Measurements from ENCODE around the gene METRN. TPM values are rescaled to one million over a fixed set of nuclear protein-coding genes. Genes with fewer than 3 reads are reported as not detected.

METRN gene
- total and polyA plus RNA-seq, 2 of the 4 experiments (the other 2 are of a cell fraction), result 6.1 to 48.2 TPM

GRCh38 chr16:721765-722540, 7.0 kb downstream of the METRN start:
- CTCF ChIA-PET, result no interaction called here
- in situ Hi-C loops (cut with MboI; ENCODE audit: low sequenced_read_pairs), result loop anchor here (25.0 kb wide), 1 partner anchor 340 kb away; the partner anchor contains the start of gene SSTR5
- no TSS peak for BruUV-seq (replicated peaks)

More at GRCh38 chr16:721765-722540, 7.0 kb downstream of the METRN start:
- ATAC-seq (ENCODE audit: low read depth), result no peak
- H4K91ac ChIP-seq (ENCODE audit: insufficient read depth, low read depth, low read length), result no peak overlapping the region
- no peak overlapping the region for H3K4ac ChIP-seq (ENCODE audit: low read depth, low read length)
- H4K5ac ChIP-seq (ENCODE audit: low read depth, low read length), result no peak overlapping the region
- DNase-seq, result no peak
- H4K20me1 ChIP-seq (ENCODE audit: insufficient read depth, low read length), result no peaks in the 10 kb centered on the region
- no peak overlapping the region for H2BK5ac ChIP-seq (ENCODE audit: low read depth, low read length, poor library complexity, severe bottlenecking)
- peak overlapping the region; percentile 96 for H2AFZ ChIP-seq (replicated peaks; ENCODE audit: low read length, poor library complexity)
- POLR2A ChIA-PET (ENCODE audit: unreplicated experiment), result no interaction called here
- H4K8ac ChIP-seq (ENCODE audit: low read depth in 2 of 2, low read length in 2 of 2), result peak overlapping the region in 1 of 2 experiments; percentile 92; a peak in 2 of 4 replicates
- H3K23ac ChIP-seq (ENCODE audit: low read depth, low read length), result no peak overlapping the region
- H3K27me3 ChIP-seq (ENCODE audit: control insufficient read depth, insufficient read depth, low read length), result no peaks in the 10 kb centered on the region
- peak overlapping the region; percentile 79 for H3K4me2 ChIP-seq (ENCODE audit: low read depth, low read length)
- H3K14ac ChIP-seq (replicated peaks; ENCODE audit: low read depth, low read length), result no peak overlapping the region
- peaks cover 1% of the 10 kb centered on the region; the same call in 1 of the 2 replicates for H3K36me3 ChIP-seq (ENCODE audit: control insufficient read depth, insufficient read depth, low read length)
- no peak overlapping the region for H3K9ac ChIP-seq (ENCODE audit: low read depth, low read length)
- peak overlapping the region; percentile 70; the same call in 1 of the 2 replicates for H2AK5ac ChIP-seq (ENCODE audit: low read depth, low read length)
- dilution Hi-C loops (cut with HindIII; ENCODE audit: low sequenced_read_pairs, unreplicated experiment), result no loop called here
- no peak overlapping the region for H3K56ac ChIP-seq (ENCODE audit: extremely low read depth, insufficient read depth, low read length)
- TF ChIP-seq RFX5 (IDR thresholded peaks at IDR 0.05; ENCODE audit: low read depth, low read length), result no peak
- H3K27ac ChIP-seq (ENCODE audit: insufficient read depth, low read length), result no peak overlapping the region; the same call in 1 of the 2 replicates
- WGBS, 2 experiments (ENCODE audit: extremely low coverage in 2 of 2, insufficient read length in 1 of 2), result 88% methylated on average over 33 of the region's 51 CpGs; no CpG with 5 or more reads in 1 of the 2 experiments
- H3K9me1 ChIP-seq (ENCODE audit: insufficient read depth, low read length), result no peaks in the 10 kb centered on the region
- no peak overlapping the region for H2BK15ac ChIP-seq (ENCODE audit: low read depth, low read length)
- no peak overlapping the region for H3K18ac ChIP-seq (ENCODE audit: low read depth, low read length)
- H3K4me1 ChIP-seq (ENCODE audit: control insufficient read depth, insufficient read depth, low read length), result peaks cover 14% of the 10 kb centered on the region
- no peak overlapping the region for H2BK120ac ChIP-seq (ENCODE audit: low read depth, low read length)
- intact Hi-C loops (cut with micrococcal nuclease), result no loop called here
- peaks cover 11 to 13% of the 10 kb centered on the region in 2 experiments for H3K79me1 ChIP-seq (ENCODE audit: low read depth in 1 of 2, low read length in 2 of 2)
- H2AK9ac ChIP-seq (replicated peaks; ENCODE audit: low read depth, low read length, poor library complexity), result peak overlapping the region; percentile 69
- H3K9me3 ChIP-seq (ENCODE audit: control insufficient read depth, insufficient read depth, low read length), result no peaks in the 10 kb centered on the region
- no peak overlapping the region for H2BK20ac ChIP-seq (ENCODE audit: low read depth, low read length)
- peak overlapping the region; percentile 98 for H3K4me3 ChIP-seq (ENCODE audit: insufficient read depth, low read depth, low read length)
